SK-N-MC (cell line): ENCODE data around the gene KRT73.

Source experiments
- DNase-seq: peaks from one replicate; pipeline ENCODE4 v3.0.0-alpha.2; 2011; ENCODE audit warnings: low read depth, low spot score
- H3K27ac ChIP-seq: fragments of 200-600 bp; sonication (generic); 2 replicates; pipeline ENCODE4 v1.5.1; 2016; ENCODE audit warnings: mixed run types
- H3K36me3 ChIP-seq: fragments of 200-600 bp; sonication (generic); 2 replicates; pipeline ENCODE4 v1.6.1; 2017; ENCODE audit warnings: antibody characterized with exemption, low read length, mixed read lengths; ENCODE audit not compliant: insufficient read depth
- H3K4me3 ChIP-seq: fragments of 200-600 bp; sonication (generic); 2 replicates; pipeline ENCODE4 v1.5.1; 2016
- H3K9ac ChIP-seq: fragments of 200-600 bp; sonication (generic); 2 replicates; pipeline ENCODE4 v1.8.0; 2017; ENCODE audit warnings: mixed run types, mixed read lengths; ENCODE audit not compliant: insufficient read length
- H3K9me3 ChIP-seq: fragments of 200-600 bp; sonication (generic); 2 replicates; pipeline ENCODE4 v1.6.1; 2017; ENCODE audit warnings: low read depth, mild to moderate bottlenecking, antibody characterized with exemption, low read length, moderate library complexity, mixed read lengths
- EZH2 ChIP-seq: fragments of 200-600 bp; sonication (generic); IDR thresholded peaks from one replicate; pipeline ENCODE4 v1.6.1; 2017; ENCODE audit warnings: antibody characterized with exemption
- FOXP2 ChIP-seq: optimal IDR thresholded peaks from 2 replicates; pipeline ENCODE3; 2011; ENCODE audit warnings: mild to moderate bottlenecking, moderate library complexity; ENCODE audit not compliant: insufficient read depth; ENCODE audit errors: extremely low read length, control extremely low read depth
- POLR2AphosphoS5 ChIP-seq: IDR thresholded peaks from 2 replicates; pipeline ENCODE4 v1.6.1; 2012; ENCODE audit warnings: mild to moderate bottlenecking, low read depth, low read length, borderline replicate concordance

KRT73 gene

DNA sequence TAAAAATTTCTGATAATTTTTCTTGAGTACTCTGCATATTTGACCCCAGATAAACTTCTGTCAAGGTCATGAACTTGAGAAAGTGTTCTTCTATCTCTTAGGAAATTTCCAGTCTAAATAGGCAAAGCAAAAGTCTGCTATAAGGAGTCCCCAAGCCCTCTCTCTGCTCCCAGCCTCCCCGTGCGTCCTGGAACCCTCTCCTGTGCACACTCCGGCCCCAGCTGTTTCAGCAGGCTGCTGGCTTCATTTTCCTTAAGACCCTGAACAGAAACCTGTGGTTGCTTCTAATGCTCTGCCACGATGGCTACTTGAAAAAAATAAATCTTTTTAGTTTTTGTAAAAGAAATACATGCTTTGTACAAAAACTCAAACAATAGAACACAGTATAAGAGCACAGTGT is 18.9 kb upstream of the KRT73 start:
- no peak for TF ChIP-seq POLR2AphosphoS5
- TF ChIP-seq FOXP2: no peak
- TF ChIP-seq EZH2: no peak
- no peak for DNase-seq
- H3K9ac ChIP-seq: no peak overlapping the region

DNA sequence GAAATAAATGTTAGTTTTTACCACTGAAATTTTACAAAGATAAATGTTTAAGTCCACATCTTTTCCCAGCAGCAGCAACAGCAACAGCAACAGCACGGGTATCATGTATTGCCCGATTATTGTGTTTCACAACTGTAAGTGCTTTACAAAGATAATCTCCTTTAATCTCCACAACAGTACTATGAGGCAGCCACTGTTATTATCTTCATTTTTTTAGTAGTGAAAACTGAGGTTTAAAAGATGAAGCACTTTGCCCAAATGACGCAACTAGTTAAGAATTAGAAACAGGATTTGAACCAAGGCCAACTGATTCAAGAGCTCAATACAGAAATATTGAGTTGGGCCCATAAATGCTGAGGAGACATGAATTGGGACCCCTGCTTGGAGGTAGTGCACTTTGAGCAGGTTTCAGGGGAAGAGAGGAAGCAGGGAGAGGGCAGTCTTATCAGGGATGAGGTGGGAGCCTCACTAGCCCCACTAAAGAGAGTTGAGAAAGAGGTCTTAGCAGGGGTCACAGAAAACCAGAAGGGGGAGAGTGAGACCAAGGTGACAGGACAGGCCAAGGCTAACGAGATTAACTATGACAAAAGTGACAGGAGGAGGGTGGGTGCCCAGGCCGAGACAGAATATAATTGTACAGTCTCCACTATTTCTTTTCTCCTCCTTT is 18.4 kb upstream of the KRT73 start:
- H3K36me3 ChIP-seq: no peaks in the 10 kb centered on the region
- no peak overlapping the region for H3K4me3 ChIP-seq
- TF ChIP-seq POLR2AphosphoS5 (no peak), FOXP2 (no peak), EZH2 (no peak)
- no peaks in the 10 kb centered on the region for H3K9me3 ChIP-seq
- no peak overlapping the region for H3K27ac ChIP-seq
- DNase-seq: no peak
- H3K9ac ChIP-seq: no peak overlapping the region

More for the DNA sequence above, 18.9 kb upstream of the KRT73 start:
- no peak overlapping the region for H3K27ac ChIP-seq
- no peak overlapping the region for H3K4me3 ChIP-seq
- H3K36me3 ChIP-seq: no peaks in the 10 kb centered on the region
- no peaks in the 10 kb centered on the region for H3K9me3 ChIP-seq

DNA sequence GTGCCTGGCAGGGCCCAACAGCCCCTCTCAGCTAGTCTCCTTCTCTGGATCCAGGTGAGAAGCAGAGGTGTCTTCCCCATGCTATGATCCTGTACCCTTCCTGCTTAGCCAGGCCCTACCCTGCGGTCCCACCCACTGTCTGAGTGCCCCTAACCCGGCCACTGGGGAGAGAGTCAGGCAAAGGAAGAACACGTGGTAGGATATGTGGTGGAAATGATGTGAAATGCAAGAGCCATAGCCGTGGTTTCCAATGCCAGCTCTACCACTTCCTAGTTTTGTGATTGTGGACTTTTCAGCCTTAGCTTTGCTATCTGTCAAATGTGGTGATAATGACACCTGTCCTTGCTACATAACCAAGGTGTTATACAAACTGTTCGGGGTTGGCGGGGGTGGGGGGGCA is 17.8 kb upstream of the KRT73 start:
- Histone ChIP-seq H3K27ac (no peak overlapping the region), H3K9ac (no peak overlapping the region), H3K36me3 (no peaks in the 10 kb centered on the region), H3K9me3 (no peaks in the 10 kb centered on the region), H3K4me3 (no peak overlapping the region)
- no peak for DNase-seq
- TF ChIP-seq EZH2: no peak
- TF ChIP-seq FOXP2: no peak
- no peak for TF ChIP-seq POLR2AphosphoS5

DNA sequence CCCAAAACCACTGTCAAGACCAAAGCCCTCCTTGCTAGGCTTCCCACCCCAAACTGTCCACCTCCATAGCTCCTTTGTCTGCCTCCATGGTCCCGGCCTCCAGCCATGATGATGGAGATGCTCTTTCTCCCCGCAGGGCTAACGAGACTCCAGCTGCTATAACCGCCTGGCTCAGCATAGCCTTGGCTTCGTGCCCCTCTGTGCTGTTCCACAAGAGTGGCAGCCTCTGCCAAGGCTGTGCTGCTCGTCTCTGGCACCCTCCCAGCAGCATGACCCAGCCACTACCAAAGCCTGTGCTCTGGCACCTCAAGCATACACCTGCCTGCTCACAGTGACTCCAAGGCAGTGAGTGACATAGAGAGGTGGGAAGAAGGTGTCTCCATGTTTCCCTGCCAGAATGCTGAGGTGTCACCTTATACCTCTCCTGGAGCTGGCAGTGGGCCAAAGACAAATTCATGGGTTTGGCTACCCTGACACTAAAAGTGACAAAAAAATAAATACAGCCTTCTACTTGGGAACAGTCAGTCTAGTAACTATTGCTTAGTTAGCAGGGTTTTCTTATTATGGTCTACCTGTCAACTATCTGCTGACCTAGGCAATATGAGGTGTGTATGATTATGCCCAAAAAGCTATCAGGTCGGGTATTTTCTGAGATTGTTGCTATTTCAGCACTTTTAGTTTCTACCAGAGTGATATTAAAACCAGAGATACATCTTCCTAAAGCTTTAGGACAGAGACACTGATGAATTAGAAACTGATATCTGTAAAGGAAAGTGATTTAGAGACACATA is 16.1 kb upstream of the KRT73 start:
- H3K9ac ChIP-seq: no peak overlapping the region
- no peaks in the 10 kb centered on the region for H3K9me3 ChIP-seq
- DNase-seq: no peak
- H3K4me3 ChIP-seq: no peak overlapping the region
- no peaks in the 10 kb centered on the region for H3K36me3 ChIP-seq
- TF ChIP-seq POLR2AphosphoS5 (no peak), EZH2 (no peak), FOXP2 (no peak)
- no peak overlapping the region for H3K27ac ChIP-seq

DNA sequence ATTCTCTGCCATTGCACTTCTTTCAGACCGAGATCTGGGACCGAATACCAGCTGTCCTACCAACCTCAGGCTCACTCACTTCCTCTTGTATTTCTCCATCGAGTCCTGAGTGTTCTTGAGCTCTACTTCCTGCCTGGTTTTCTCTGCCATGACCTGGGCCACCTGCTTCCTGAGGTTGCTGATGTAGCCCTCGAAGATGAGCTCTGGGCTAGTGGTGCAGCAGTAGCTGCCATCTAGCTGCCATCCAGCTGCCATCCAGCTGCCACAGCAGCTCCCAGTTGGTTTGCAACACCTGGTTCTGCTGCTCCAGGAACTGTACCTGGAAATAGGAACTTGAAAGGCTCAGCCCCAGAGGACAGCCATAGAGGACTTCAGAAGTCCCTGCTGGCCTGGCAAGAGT is 15.0 kb upstream of the KRT73 start:
- Histone ChIP-seq H3K36me3 (no peaks in the 10 kb centered on the region), H3K9me3 (no peaks in the 10 kb centered on the region), H3K9ac (no peak overlapping the region), H3K4me3 (no peak overlapping the region), H3K27ac (no peak overlapping the region)
- TF ChIP-seq POLR2AphosphoS5 (no peak), FOXP2 (no peak), EZH2 (no peak)
- no peak for DNase-seq

DNA sequence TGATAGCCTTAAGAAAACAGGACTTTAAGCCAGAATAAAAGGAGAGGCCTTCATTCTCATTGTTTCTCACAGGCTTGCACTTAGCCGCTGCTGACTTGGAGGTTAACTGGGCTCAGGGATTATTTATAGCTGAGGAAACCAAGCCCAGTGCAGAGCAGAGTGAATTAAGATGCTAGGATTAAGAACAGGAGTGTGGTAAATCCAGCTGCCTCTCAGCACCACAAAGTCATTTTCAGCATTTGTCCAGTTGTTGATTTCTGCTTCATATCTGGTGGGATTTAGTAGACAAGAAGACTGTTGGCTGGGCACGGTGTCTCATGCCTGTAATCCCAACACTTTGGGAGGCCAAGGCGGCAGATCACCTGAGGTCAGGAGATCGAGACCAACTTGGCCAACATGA is 14.3 kb upstream of the KRT73 start:
- no peak overlapping the region for H3K9ac ChIP-seq

DNA sequence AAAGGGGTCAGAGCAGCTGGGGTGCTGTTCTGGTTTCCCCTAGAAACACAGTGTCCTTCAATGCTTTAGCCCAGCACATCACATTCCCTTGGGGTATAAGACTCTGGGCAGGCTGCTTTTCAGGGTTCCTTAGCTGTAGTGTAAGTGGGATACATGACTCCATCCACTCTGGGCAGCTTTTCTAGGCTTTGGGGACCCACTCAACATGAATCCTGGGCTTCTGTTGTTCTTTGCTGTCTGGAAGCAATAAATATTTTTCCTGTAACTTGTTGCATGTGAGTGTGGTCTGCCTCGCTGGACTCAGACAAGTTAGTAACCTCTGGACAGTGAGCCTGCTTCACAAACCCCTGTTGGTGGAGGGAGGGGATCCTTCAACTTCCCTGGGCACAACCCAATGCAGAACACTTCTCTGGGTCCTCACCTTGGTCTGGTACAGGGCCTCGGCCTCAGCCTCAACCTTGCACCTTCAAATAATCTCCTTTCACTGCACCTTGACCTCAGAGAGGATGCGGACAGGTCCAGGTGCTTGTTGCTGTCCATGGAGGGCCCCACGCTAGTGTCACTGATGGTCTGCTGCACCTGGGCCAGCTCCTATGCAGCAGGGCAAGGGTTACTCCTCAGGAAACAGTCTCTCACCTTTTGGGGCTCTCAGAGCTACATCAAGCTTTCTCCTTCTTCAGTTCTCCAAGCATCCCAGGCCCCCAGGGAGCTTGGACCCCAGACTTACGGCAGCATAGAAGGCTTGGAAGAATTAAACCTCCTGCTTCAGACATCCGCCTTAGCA is 13.5 kb upstream of the KRT73 start:
- no peak for TF ChIP-seq EZH2
- no peak for TF ChIP-seq FOXP2
- no peak for TF ChIP-seq POLR2AphosphoS5
- no peaks in the 10 kb centered on the region for H3K9me3 ChIP-seq
- no peak overlapping the region for H3K4me3 ChIP-seq
- no peak for DNase-seq
- no peaks in the 10 kb centered on the region for H3K36me3 ChIP-seq
- H3K9ac ChIP-seq: no peak overlapping the region
- H3K27ac ChIP-seq: no peak overlapping the region

More for the DNA sequence above, 14.3 kb upstream of the KRT73 start:
- H3K36me3 ChIP-seq: no peaks in the 10 kb centered on the region
- no peaks in the 10 kb centered on the region for H3K9me3 ChIP-seq
- no peak for DNase-seq
- H3K4me3 ChIP-seq: no peak overlapping the region
- no peak for TF ChIP-seq POLR2AphosphoS5
- H3K27ac ChIP-seq: no peak overlapping the region

DNA sequence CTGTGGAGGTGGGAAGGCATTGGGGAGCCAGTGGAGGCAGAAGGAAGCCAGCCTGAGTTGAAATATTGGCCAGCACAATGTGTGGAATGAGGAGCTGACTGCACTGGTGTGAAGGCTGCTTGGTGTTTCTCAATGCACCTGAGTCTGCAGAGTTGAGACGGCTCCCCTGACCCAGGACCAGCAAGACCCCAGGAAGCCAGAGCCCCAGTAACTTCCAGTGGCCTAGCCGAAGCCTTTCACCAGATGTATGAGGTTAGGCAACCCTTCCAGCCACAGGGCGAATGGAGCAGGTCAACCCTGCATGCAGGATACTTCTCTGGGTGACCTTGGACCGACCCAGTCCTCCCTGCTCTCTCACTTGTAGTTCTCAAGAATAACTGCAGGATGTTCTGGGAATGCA is 12.9 kb upstream of the KRT73 start:
- H3K36me3 ChIP-seq: no peaks in the 10 kb centered on the region
- no peak for DNase-seq
- H3K9ac ChIP-seq: no peak overlapping the region
- H3K9me3 ChIP-seq: no peaks in the 10 kb centered on the region
- no peak overlapping the region for H3K27ac ChIP-seq
- TF ChIP-seq POLR2AphosphoS5 (no peak), EZH2 (no peak), FOXP2 (no peak)
- H3K4me3 ChIP-seq: no peak overlapping the region
